CD14-positive monocyte (primary cell): Measurements from ENCODE around the gene PITPNM2. TPM values are rescaled to one million over a fixed set of nuclear protein-coding genes. Genes with fewer than 3 reads are reported as not detected.

ENCODE experiments used
- DNase-seq, 3 donors: peaks; one replicate each; pipeline ENCODE4 v3.0.0-alpha.2; 2011 to 2022
- H2AFZ ChIP-seq: 2 replicates; pipeline ENCODE4 v1.6.0; 2012; ENCODE audit warnings: mild to moderate bottlenecking, low read depth, low read length, inconsistent platforms; ENCODE audit not compliant: insufficient read depth, poor library complexity, severe bottlenecking
- H3K27ac ChIP-seq, 2 donors: 1 replicate in 1 of 2; 2 replicates in 1 of 2; pipeline ENCODE4 v1.5.1; 2012 to 2013; ENCODE audit warnings: low read length in 2 of 2, control low read depth in 1 of 2, inconsistent platforms in 1 of 2, low read depth in 1 of 2, mild to moderate bottlenecking in 1 of 2
- H3K27me3 ChIP-seq, 2 donors: one replicate each; pipeline versions ENCODE4 v1.6.0 to v1.6.1; 2011 to 2013; ENCODE audit warnings: low read length in 2 of 2; ENCODE audit not compliant: control insufficient read depth in 2 of 2, insufficient read depth in 2 of 2
- H3K36me3 ChIP-seq, 2 donors: replicated peaks in 1 of 2; 1 replicate in 1 of 2; 2 replicates in 1 of 2; pipeline versions ENCODE4 v1.5.1 to v1.6.1; 2012 to 2013; ENCODE audit warnings: low read length in 2 of 2, control low read depth in 1 of 2, inconsistent platforms in 1 of 2, mild to moderate bottlenecking in 1 of 2; ENCODE audit not compliant: insufficient read depth in 2 of 2, control insufficient read depth in 1 of 2
- H3K4me1 ChIP-seq, 2 donors: 1 replicate in 1 of 2; 2 replicates in 1 of 2; pipeline versions ENCODE4 v1.5.1 to v1.6.1; 2012 to 2013; ENCODE audit warnings: low read length in 2 of 2, control low read depth in 1 of 2, inconsistent platforms in 1 of 2, mild to moderate bottlenecking in 1 of 2, moderate library complexity in 1 of 2; ENCODE audit not compliant: insufficient read depth in 2 of 2, control insufficient read depth in 1 of 2
- H3K4me2 ChIP-seq: replicated peaks from 2 replicates; pipeline ENCODE3; 2012; ENCODE audit warnings: low read length, moderate library complexity, mild to moderate bottlenecking; ENCODE audit not compliant: poor library complexity, severe bottlenecking; ENCODE audit errors: extremely low read depth
- H3K4me3 ChIP-seq, 3 experiments: fragments of 200-600 bp in 1 of 3; sonication (generic) in 1 of 3; replicated peaks in 1 of 3; 1 replicate in 2 of 3; 2 replicates in 1 of 3; pipeline ENCODE4 v1.5.1; 2011 to 2013; ENCODE audit warnings: low read length in 3 of 3, mild to moderate bottlenecking in 3 of 3, control low read depth in 2 of 3, low read depth in 2 of 3, inconsistent platforms in 1 of 3, moderate library complexity in 1 of 3
- H3K79me2 ChIP-seq: 2 replicates; pipeline ENCODE4 v1.6.0; 2012; ENCODE audit warnings: mild to moderate bottlenecking, control low read depth, inconsistent platforms, low read length, moderate library complexity; ENCODE audit not compliant: insufficient read depth
- H3K9ac ChIP-seq: 2 replicates; pipeline ENCODE4 v1.6.0; 2017; ENCODE audit warnings: low read length, mild to moderate bottlenecking; ENCODE audit not compliant: insufficient read depth, poor library complexity, severe bottlenecking
- H3K9me3 ChIP-seq, 2 donors: replicated peaks in 1 of 2; 1 replicate in 1 of 2; 2 replicates in 1 of 2; pipeline versions ENCODE4 v1.5.1 to v1.6.1; 2012 to 2013; ENCODE audit warnings: low read length in 2 of 2, control low read depth in 1 of 2; ENCODE audit not compliant: control insufficient read depth in 1 of 2, insufficient read depth in 1 of 2
- H4K20me1 ChIP-seq: 2 replicates; pipeline ENCODE4 v1.6.0; 2012; ENCODE audit warnings: mild to moderate bottlenecking, low read length, control low read depth, moderate library complexity; ENCODE audit not compliant: insufficient read depth
- H3K27ac Mint-ChIP-seq, 7 donors: one replicate each; pipeline ENCODE4 v1.8.0; 2020; ENCODE audit warnings: mild to moderate bottlenecking in 7 of 7, mixed read lengths in 7 of 7, moderate library complexity in 6 of 7, inconsistent platforms in 2 of 7
- H3K27me3 Mint-ChIP-seq, 3 donors: one replicate each; pipeline ENCODE4 v1.8.0; 2021 to 2022; ENCODE audit warnings: low read depth in 3 of 3, mild to moderate bottlenecking in 3 of 3, mixed read lengths in 3 of 3, moderate library complexity in 3 of 3, inconsistent platforms in 1 of 3
- H3K36me3 Mint-ChIP-seq, 2 donors: one replicate each; pipeline ENCODE4 v1.8.0; 2020; ENCODE audit warnings: mixed read lengths in 2 of 2, inconsistent platforms in 1 of 2, mild to moderate bottlenecking in 1 of 2
- H3K4me1 Mint-ChIP-seq: one replicate; pipeline ENCODE4 v1.8.0; 2020; ENCODE audit warnings: mild to moderate bottlenecking, mixed read lengths
- H3K4me3 Mint-ChIP-seq, 2 donors: one replicate each; pipeline ENCODE4 v1.8.0; 2020; ENCODE audit warnings: mild to moderate bottlenecking in 2 of 2, mixed read lengths in 2 of 2, moderate library complexity in 1 of 2
- H3K9me3 Mint-ChIP-seq, 7 donors: one replicate each; pipeline ENCODE4 v1.8.0; 2020 to 2022; ENCODE audit warnings: mixed read lengths in 7 of 7, mild to moderate bottlenecking in 6 of 7, moderate library complexity in 6 of 7, inconsistent platforms in 2 of 7
- CTCF ChIP-seq: fragments of 200-600 bp; IDR thresholded peaks from one replicate; pipeline ENCODE4 v1.8.0; 2022; ENCODE audit warnings: antibody characterized with exemption, mild to moderate bottlenecking
- whole genome bisulfite sequencing: methylation state at CpG from one replicate; pipeline ENCODE4 v1.1.5; 2013; ENCODE audit warnings: missing lambda C conversion rate; ENCODE audit not compliant: insufficient coverage; 5-methylcytosine and 5-hydroxymethylcytosine counted together
- intact Hi-C, 2 donors: fragments of 100-400 bp; cut with micrococcal nuclease; formaldehyde crosslinking; loops; one replicate each; pipeline versions ENCODE4 v1.15.0 to v1.15.1; 2023
- polyA plus RNA-seq, 3 donors: library from polyadenylated mRNA; depleted of rRNA in 1 of 3; unstranded in 2 of 3; stranded (reverse) in 1 of 3; fragments of 300-500 nt in 2 of 3; fragments of >200 nt in 1 of 3; fragmentation: Illumina TruSeq in 2 of 3; gene quantifications; 1 replicate in 2 of 3; 2 replicates in 1 of 3; pipeline ENCODE4 v1.2.3, GENCODE V29; 2012 to 2021

Gene PITPNM2
- polyA plus RNA-seq, 3 donors, result 0.08 to 0.67 TPM; not detected in 1

GRCh38 chr12:123163227-123163626, 12.3 kb upstream of the PITPNM2 start:
- intact Hi-C loops, result no loop called here
- Mint-ChIP-seq H3K4me1 (no peaks in the 10 kb centered on the region), H3K27me3 (no peaks in the 10 kb centered on the region), H3K27ac (no peak overlapping the region), H3K36me3 (peaks cover 67 to 86% of the 10 kb centered on the region in 2 donors), H3K4me3 (no peak overlapping the region), H3K9me3 (no peaks in the 10 kb centered on the region)
- H4K20me1 ChIP-seq, result no peaks in the 10 kb centered on the region
- H3K4me2 ChIP-seq, result no peak overlapping the region
- H3K36me3 ChIP-seq, result peaks cover 64 to 87% of the 10 kb centered on the region in 2 donors
- no peak overlapping the region for H2AFZ ChIP-seq
- no peaks in the 10 kb centered on the region for H3K9me3 ChIP-seq
- no peak overlapping the region for H3K9ac ChIP-seq
- H3K27me3 ChIP-seq, result no peaks in the 10 kb centered on the region
- no peak for TF ChIP-seq CTCF
- DNase-seq, result no peak
- no peaks in the 10 kb centered on the region for H3K79me2 ChIP-seq
- H3K4me1 ChIP-seq, result no peaks in the 10 kb centered on the region
- no peak overlapping the region for H3K27ac ChIP-seq
- H3K4me3 ChIP-seq, result no peak overlapping the region
- no CpG with 5 or more reads among the region's 3 CpGs for WGBS

DNA sequence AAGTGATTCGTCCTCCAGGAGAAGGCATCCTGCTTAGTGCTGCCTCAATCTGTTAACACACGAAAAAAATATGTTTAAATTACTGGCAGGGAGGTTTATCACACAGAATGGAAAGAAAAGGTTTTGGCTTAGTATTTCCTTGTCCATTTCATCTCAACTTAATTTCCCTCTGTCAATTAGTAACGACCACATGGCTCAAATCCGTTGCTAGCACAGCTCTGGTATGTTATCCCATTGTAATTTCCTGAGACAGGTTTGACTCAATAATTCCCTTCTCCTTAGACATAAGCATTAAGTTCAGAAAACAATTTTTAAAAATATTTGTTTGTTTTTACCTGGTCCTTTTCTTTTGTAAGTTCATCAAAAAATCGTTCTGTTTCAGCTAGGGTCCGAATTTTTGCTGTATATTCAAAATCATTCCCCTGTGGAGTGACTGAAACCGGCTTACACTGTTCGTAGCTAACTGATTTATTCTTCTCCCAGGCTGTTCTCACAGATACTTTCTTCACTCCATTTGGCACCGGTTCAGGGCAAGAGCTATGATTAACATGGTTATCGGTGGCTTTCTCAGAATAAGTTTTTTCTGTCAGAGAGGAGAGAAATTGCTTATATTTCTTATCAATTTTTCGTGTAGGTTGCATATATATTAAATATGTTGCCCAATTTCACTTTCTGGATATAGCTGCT, 10.1 kb upstream of the PITPNM2 start:
- Mint-ChIP-seq H3K27me3 (no peaks in the 10 kb centered on the region), H3K27ac (no peak overlapping the region), H3K36me3 (peaks cover 59 to 77% of the 10 kb centered on the region in 2 donors), H3K4me3 (no peak overlapping the region), H3K9me3 (no peaks in the 10 kb centered on the region), H3K4me1 (no peaks in the 10 kb centered on the region)
- no peak overlapping the region for H3K9ac ChIP-seq
- no peak for TF ChIP-seq CTCF
- no peak overlapping the region for H3K4me3 ChIP-seq
- no peaks in the 10 kb centered on the region for H3K79me2 ChIP-seq
- intact Hi-C loops, result no loop called here
- no peak overlapping the region for H3K27ac ChIP-seq
- 75% methylated on average over 4 of the region's 11 CpGs for WGBS
- no peak overlapping the region for H3K4me2 ChIP-seq
- H3K36me3 ChIP-seq, result peaks cover 60 to 80% of the 10 kb centered on the region in 2 donors
- no peak overlapping the region for H2AFZ ChIP-seq
- no peaks in the 10 kb centered on the region for H3K4me1 ChIP-seq
- H3K27me3 ChIP-seq, result no peaks in the 10 kb centered on the region
- H4K20me1 ChIP-seq, result no peaks in the 10 kb centered on the region
- no peak for DNase-seq
- H3K9me3 ChIP-seq, result no peaks in the 10 kb centered on the region
